ENCODE data around the gene CSMD2.

Gene CSMD2

DNA sequence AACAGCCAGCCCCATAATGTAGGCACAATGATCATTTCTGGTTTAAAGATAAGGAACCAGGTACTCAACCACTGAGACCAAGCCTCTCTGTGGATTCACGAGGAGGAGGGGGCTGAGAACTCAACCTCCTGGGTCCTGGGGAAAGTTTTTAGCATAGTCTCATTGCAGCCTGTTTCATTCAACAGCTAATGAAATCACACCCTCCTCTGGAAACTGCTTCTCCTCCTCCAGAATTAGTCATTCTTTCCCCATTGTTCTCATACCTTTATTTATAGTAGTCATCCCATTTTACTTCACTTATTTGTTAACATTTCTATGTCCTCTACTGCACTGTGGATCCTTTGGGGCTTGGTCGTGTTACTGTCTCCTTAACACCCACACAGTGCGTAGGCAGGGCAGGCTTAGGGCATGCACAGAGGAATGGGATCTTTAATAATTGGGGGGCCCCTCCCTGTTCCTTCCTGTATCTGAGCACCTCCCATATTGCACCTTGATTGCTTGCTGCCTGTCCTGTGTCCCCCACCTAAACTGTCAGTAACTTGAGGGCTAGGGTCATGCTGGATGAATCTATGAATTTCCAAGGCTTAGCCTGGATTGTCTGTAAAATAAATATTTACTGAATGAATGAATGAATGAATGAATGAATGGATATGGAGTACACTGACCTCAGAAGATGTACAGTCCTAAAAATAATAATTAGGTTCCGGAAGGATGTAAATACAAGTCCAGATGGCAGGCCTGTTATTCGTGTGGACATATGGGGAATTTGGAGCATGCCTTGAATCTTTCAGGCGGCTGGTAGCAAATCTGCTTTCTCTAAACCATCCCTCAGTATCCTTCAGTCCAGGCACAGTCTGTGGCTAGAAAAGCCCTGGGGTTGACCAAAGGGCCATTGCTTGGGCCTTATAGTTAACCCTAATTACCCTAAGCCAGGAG lies 455.0 kb downstream of the CSMD2 start:
- no peak overlapping the region for H3K4me3 ChIP-seq (ENCODE audit: low read depth, low read length)
- TF ChIP-seq, protein P1, sequence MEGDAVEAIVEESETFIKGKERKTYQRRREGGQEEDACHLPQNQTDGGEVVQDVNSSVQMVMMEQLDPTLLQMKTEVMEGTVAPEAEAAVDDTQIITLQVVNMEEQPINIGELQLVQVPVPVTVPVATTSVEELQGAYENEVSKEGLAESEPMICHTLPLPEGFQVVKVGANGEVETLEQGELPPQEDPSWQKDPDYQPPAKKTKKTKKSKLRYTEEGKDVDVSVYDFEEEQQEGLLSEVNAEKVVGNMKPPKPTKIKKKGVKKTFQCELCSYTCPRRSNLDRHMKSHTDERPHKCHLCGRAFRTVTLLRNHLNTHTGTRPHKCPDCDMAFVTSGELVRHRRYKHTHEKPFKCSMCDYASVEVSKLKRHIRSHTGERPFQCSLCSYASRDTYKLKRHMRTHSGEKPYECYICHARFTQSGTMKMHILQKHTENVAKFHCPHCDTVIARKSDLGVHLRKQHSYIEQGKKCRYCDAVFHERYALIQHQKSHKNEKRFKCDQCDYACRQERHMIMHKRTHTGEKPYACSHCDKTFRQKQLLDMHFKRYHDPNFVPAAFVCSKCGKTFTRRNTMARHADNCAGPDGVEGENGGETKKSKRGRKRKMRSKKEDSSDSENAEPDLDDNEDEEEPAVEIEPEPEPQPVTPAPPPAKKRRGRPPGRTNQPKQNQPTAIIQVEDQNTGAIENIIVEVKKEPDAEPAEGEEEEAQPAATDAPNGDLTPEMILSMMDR (IDR thresholded peaks at IDR 0.05; ENCODE audit: low read depth, low read length, missing control alignments), result no peak
- DNase-seq (ENCODE audit: low read depth), result no peak

DNA sequence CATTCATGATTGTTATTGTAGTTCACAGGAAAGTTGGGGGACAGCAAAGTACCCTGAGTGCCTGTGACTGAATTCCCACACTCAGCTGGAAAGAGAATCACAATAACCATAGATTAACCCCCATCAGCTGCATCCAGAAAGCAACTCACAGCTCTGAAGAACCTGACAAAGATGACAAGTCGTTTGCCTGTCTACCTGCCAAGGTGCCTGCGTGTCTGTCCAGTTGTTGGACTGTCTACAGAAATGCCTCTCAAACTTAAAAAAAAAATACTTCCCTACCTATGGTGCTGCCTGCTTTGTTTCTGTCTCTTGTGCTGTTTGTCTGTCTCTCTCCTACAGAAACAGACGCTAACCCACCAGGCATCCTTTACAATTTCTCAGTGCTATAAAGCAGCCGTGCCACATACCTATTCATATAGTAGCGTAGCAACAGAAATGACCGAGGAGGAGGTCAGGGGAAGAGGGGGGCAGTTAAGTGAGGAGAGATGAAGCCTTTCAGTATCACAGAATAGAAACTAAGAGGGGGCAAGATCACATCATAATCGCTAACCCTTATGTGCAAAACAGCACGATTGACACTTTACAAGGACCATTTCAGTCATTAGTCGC lies 455.8 kb downstream of the CSMD2 start:
- DNase-seq (ENCODE audit: low read depth), result no peak
- TF ChIP-seq, protein P1 (IDR thresholded peaks at IDR 0.05; ENCODE audit: low read depth, low read length, missing control alignments), result no peak
- no peak overlapping the region for H3K4me3 ChIP-seq (ENCODE audit: low read depth, low read length)

DNA sequence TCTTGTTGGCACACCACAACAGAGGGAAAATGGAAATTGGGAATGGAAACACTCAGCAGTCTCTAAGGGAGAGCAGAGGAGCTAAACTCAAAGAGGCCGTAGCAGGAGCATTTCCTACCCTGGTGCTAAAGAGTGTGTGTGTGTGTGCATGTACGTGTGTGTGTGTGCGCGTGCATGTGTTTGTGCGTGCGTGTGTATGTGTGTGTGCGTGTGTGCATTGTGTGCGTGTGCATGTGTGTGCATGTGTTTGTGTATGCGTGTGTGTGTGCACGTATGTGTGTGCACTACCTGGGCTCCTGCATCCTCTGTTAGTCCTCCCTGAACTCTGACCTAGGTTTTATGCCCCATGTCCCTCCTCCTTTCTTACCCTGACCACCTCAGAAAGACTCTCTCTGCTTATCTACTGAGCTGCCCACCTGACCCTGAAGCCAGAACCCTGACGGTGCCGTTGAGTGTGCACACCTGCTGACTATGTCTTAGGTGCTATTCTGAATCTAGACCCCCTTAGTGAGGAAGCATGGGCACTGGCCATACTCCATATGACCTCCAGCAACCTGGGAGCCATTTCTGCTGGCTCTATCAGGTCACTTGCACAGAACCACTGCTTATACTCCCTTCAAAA lies 458.3 kb downstream of the CSMD2 start:
- no peak overlapping the region for H3K4me3 ChIP-seq (ENCODE audit: low read depth, low read length)
- DNase-seq (ENCODE audit: low read depth), result no peak
- TF ChIP-seq, protein P1 (IDR thresholded peaks at IDR 0.05; ENCODE audit: low read depth, low read length, missing control alignments), result no peak

DNA sequence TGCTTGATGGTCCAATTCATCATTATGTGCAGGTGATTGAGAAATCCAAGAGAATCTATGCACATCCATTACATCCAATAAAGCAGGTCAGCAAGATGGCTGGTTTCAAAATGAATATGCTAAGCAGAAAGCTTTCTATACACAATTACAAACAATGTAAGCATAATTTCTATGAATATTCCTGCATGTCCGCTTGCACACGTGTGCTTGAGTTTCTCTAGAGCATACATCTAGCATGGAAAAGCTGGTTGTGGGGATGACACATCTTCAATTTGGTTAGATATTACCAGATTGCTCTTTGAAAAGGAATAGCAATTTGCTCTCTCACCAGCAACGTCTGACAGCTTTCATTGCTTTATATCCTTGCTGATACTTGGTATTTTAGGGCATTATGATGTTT lies 461.6 kb downstream of the CSMD2 start:
- no peak for DNase-seq (ENCODE audit: low read depth)
- TF ChIP-seq, protein P1 (IDR thresholded peaks at IDR 0.05; ENCODE audit: low read depth, low read length, missing control alignments), result no peak
- no peak overlapping the region for H3K4me3 ChIP-seq (ENCODE audit: low read depth, low read length)

DNA sequence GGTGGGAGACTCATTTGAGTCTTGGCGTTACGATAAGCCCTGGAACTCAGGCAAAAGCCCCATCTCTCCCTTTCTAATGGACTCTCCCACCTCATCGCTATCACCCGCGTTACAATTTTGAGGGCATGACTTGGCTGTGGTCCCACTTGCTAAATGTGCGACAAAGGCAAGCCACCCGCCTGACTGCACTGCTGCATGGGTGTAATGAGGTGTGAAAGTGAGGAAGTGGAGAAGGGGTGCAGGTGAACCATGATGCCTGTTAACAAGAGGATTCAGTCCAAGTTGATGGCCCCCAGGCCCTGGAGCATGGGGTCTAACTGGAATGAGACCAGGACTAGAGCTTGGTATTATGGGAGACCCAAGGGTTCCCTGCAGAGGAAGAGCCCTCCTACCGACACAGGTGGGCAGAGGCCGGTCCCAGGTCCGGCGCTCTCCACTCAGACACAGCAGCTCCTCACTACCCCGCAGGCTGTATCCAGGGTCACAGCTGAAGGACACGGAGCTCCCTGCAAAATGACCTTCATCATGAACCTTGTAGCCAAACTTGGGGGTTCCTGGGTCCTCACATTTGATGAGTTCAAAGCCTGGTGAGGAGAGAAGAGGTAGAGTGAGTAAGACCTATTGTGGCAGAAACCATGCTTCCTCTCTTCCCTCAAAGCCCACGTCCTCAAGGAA lies 466.5 kb downstream of the CSMD2 start:
- DNase-seq (ENCODE audit: low read depth), result no peak
- TF ChIP-seq, protein P1 (IDR thresholded peaks at IDR 0.05; ENCODE audit: low read depth, low read length, missing control alignments), result no peak
- H3K4me3 ChIP-seq (ENCODE audit: low read depth, low read length), result no peak overlapping the region

DNA sequence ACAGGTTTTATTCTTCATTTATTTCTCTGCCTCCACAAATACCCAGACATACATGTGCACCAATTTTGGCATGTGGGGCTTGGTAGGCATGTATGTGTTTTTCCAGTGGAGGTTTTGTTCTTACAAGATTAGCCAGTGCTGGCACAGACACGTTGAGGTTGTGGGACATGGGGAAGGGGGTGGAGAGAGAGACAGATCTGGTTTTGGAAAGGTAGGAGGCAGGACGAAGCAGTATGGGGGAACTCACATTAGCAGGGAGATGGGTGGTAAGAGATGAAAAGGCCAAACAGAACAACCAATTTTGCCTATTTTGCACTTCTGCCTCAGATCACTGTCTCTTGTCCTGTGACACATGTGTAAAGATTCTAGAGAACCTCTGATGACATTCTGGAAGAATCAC lies 467.2 kb downstream of the CSMD2 start:
- no peak overlapping the region for H3K4me3 ChIP-seq (ENCODE audit: low read depth, low read length)
- DNase-seq (ENCODE audit: low read depth), result no peak
- TF ChIP-seq, protein P1 (IDR thresholded peaks at IDR 0.05; ENCODE audit: low read depth, low read length, missing control alignments), result no peak
